PC-9 (cell line): ENCODE measurements around the gene RGL2. TPM values are rescaled to one million over a fixed set of nuclear protein-coding genes. Genes with fewer than 3 reads are reported as not detected.
A peak's percentile ranks its signal among the peaks of the same experiment; 100 is the strongest.

ENCODE experiments used
- BruUV-seq: library from RNA; stranded (reverse); fragments of 400-500 nt; replicated peaks from 2 replicates; lab custom pipeline; 2021; lab: Mats Ljungman, UMichigan
- CTCF ChIA-PET: fragments of 300-600 bp; sonication (Branson Sonifier 250); formaldehyde crosslinking; loops from one replicate; lab custom pipeline; 2022; ENCODE audit warnings: antibody characterized with exemption; lab: Charles Lee
- POLR2A ChIA-PET: fragments of 300-600 bp; sonication (Branson Sonifier 250); formaldehyde crosslinking; loops from one replicate; lab custom pipeline; 2022; ENCODE audit warnings: antibody characterized with exemption; ENCODE audit not compliant: unreplicated experiment; lab: Charles Lee
- DNase-seq, 2 experiments: peaks; one replicate each; pipeline versions ENCODE4 v3.0.0 to v3.0.0-alpha.2; 2015 to 2022; ENCODE audit warnings: mixed read lengths in 1 of 2
- H2AFZ ChIP-seq: fragments of 200-600 bp; sonication (generic); 2 replicates; pipeline ENCODE4 v1.8.1; 2017; ENCODE audit warnings: antibody characterized with exemption
- H3F3A ChIP-seq: fragments of 200-600 bp; sonication (generic); 2 replicates; pipeline ENCODE4 v1.8.1; 2017; ENCODE audit warnings: antibody characterized with exemption, mild to moderate bottlenecking, low read depth; ENCODE audit not compliant: insufficient read depth
- H3K27ac ChIP-seq: fragments of 200-600 bp; sonication (generic); 2 replicates; pipeline ENCODE4 v1.6.1; 2016; ENCODE audit warnings: mixed run types
- H3K27me3 ChIP-seq: fragments of 200-600 bp; sonication (generic); 2 replicates; pipeline ENCODE4 v1.6.1; 2016; ENCODE audit warnings: low read depth, mixed run types; ENCODE audit not compliant: insufficient read depth
- H3K36me3 ChIP-seq: fragments of 200-600 bp; sonication (generic); 2 replicates; pipeline ENCODE4 v1.6.1; 2016; ENCODE audit warnings: low read depth, mixed run types
- H3K4me1 ChIP-seq: fragments of 200-600 bp; sonication (generic); replicated peaks from 2 replicates; pipeline ENCODE4 v1.6.1; 2016; ENCODE audit warnings: mixed run types; ENCODE audit not compliant: insufficient read depth
- H3K4me2 ChIP-seq: fragments of 200-600 bp; sonication (generic); 2 replicates; pipeline ENCODE4 v1.6.1; 2017; ENCODE audit warnings: mixed run types
- H3K4me3 ChIP-seq: fragments of 200-600 bp; sonication (generic); 2 replicates; pipeline ENCODE4 v1.6.1; 2016; ENCODE audit warnings: mixed run types
- H3K79me2 ChIP-seq: fragments of 200-600 bp; sonication (generic); 2 replicates; pipeline ENCODE4 v1.6.1; 2017; ENCODE audit warnings: low read depth, mixed run types
- H3K9me2 ChIP-seq: fragments of 200-600 bp; sonication (generic); 2 replicates; pipeline ENCODE4 v1.8.1; 2017; ENCODE audit warnings: mild to moderate bottlenecking; ENCODE audit not compliant: insufficient read depth
- H3K9me3 ChIP-seq: fragments of 200-600 bp; sonication (generic); 2 replicates; pipeline ENCODE4 v1.8.1; 2016; ENCODE audit warnings: low read depth; ENCODE audit not compliant: insufficient read depth
- H4K20me1 ChIP-seq: fragments of 200-600 bp; sonication (generic); 2 replicates; pipeline ENCODE4 v1.8.1; 2017; ENCODE audit not compliant: insufficient read depth
- EZH2 ChIP-seq: fragments of 200-600 bp; sonication (generic); IDR thresholded peaks from 2 replicates; pipeline ENCODE4 v1.8.0; 2017; ENCODE audit warnings: antibody characterized with exemption, low read depth
- intact Hi-C: fragments of 100-400 bp; cut with micrococcal nuclease; formaldehyde crosslinking; loops from one replicate; pipeline ENCODE4 v1.10.0; 2022; ENCODE audit not compliant: unreplicated experiment
- total RNA-seq: library from RNA; stranded (reverse); gene quantifications from 2 replicates; pipeline ENCODE4 v1.2.3, GENCODE V29; 2021
- TF ChIP-seq, protein P1 (sequence below): fragments of 200-600 bp; sonication (generic); conservative IDR thresholded peaks from 2 replicates; pipeline ENCODE4 v1.6.1; 2017; ENCODE audit warnings: mixed run types, antibody characterized with exemption, mild to moderate bottlenecking, moderate library complexity

Gene RGL2
- total RNA-seq, 1 experiment from 2014 or later, result 102 TPM

DNA sequence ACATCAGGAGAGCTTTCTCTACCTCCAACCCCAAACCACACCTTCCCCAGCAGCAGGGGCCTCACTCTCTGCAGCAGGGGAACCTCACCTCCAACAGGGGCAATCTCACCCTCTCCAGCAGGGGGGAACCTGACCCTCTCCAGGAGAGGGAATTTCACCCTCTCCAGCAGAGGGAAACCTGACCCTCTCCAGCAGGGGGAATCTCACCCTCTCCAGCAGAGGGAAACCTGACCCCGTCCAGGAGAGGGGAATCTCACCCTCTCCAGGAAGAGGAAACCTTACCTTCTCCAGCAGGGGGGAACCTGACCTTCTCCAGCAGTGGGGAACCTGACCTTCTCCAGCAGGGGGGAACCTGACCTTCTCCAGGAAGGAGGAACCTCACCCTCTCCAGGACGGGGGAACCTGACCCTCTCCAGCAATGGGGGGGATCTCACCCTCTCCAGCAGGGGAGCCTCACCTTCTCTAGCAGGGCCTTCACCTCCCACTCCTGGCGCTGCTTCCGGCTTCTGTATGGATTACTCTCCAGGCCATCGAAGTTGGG, 18.7 kb downstream of the RGL2 start:
- Histone ChIP-seq H3K9me2 (no peaks in the 10 kb centered on the region), H3K27me3 (no peaks in the 10 kb centered on the region), H3K79me2 (peaks cover 10% of the 10 kb centered on the region), H3K9me3 (no peaks in the 10 kb centered on the region), H2AFZ (no peak overlapping the region), H3K4me3 (no peak overlapping the region), H3K27ac (no peak overlapping the region), H3F3A (peaks cover 68% of the 10 kb centered on the region), H3K4me1 (peaks cover 16% of the 10 kb centered on the region), H3K36me3 (peaks cover 16% of the 10 kb centered on the region), H3K4me2 (no peak overlapping the region), H4K20me1 (peaks cover 15% of the 10 kb centered on the region)
- no TSS peak for BruUV-seq
- TF ChIP-seq, protein P1, sequence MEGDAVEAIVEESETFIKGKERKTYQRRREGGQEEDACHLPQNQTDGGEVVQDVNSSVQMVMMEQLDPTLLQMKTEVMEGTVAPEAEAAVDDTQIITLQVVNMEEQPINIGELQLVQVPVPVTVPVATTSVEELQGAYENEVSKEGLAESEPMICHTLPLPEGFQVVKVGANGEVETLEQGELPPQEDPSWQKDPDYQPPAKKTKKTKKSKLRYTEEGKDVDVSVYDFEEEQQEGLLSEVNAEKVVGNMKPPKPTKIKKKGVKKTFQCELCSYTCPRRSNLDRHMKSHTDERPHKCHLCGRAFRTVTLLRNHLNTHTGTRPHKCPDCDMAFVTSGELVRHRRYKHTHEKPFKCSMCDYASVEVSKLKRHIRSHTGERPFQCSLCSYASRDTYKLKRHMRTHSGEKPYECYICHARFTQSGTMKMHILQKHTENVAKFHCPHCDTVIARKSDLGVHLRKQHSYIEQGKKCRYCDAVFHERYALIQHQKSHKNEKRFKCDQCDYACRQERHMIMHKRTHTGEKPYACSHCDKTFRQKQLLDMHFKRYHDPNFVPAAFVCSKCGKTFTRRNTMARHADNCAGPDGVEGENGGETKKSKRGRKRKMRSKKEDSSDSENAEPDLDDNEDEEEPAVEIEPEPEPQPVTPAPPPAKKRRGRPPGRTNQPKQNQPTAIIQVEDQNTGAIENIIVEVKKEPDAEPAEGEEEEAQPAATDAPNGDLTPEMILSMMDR, result peak; percentile 74
- no peak for TF ChIP-seq EZH2
- POLR2A ChIA-PET, result interaction anchor here (0.5 kb wide), 1 partner anchor 17 kb away, joined by 3 read pairs; no protein-coding TSS in a partner anchor
- CTCF ChIA-PET, result interaction anchor here (0.6 kb wide), 1 partner anchor 146 kb away, joined by 3 read pairs; no protein-coding TSS in a partner anchor
- intact Hi-C loops, result loop anchor here (1.0 to 10.0 kb wide), 4 partner anchors 65 to 295 kb away; partner anchors contain the start of genes HSD17B8, RING1, RXRB and SLC39A7
- DNase-seq, result peak; percentile 72 to 84

DNA sequence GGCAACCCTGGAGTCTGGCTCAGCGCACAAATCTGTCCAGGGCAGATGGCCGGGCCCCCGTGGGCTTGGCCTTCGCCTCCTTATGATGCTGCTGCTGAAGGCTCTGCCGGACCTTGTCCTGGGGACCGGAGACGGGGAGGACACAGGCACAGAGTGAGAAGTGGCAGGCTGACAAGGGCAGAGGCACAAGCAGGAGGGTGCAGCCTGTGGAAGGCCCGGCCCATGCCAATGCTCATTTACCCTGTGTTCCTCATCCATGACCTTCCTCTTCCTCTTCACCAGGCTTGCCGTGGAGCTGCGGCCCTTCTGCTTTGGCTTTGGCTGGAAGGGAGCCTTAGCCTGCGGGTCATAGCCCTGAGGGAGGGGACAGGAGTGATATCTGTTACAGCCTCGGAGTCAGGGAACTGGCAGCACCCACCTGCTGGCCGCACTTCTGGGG, 19.5 kb downstream of the RGL2 start:
- intact Hi-C loops, result loop anchor here (10.0 kb wide), 1 partner anchor 74 kb away; the partner anchor contains the start of genes HSD17B8, RING1, RXRB and SLC39A7

GRCh38 chr6:33278810-33279209, 19.9 kb downstream of the RGL2 start:
- ChIA-PET CTCF (no interaction called here), POLR2A (interaction anchor here (0.6 kb wide), 1 partner anchor 19 kb away, joined by 4 read pairs; no protein-coding TSS in a partner anchor)
- TF ChIP-seq, protein P1, result no peak
- no peak for TF ChIP-seq EZH2
- intact Hi-C loops, result loop anchor here (10.0 kb wide), 1 partner anchor 74 kb away; the partner anchor contains the start of genes HSD17B8, RING1, RXRB and SLC39A7
- Histone ChIP-seq H3K9me3 (no peaks in the 10 kb centered on the region), H3K4me3 (no peak overlapping the region), H2AFZ (no peak overlapping the region), H3K27ac (no peak overlapping the region), H4K20me1 (peaks cover 27% of the 10 kb centered on the region), H3K36me3 (peaks cover 28% of the 10 kb centered on the region), H3F3A (peaks cover 80% of the 10 kb centered on the region), H3K79me2 (peaks cover 22% of the 10 kb centered on the region), H3K27me3 (no peaks in the 10 kb centered on the region), H3K4me2 (no peak overlapping the region), H3K9me2 (no peaks in the 10 kb centered on the region), H3K4me1 (peaks cover 29% of the 10 kb centered on the region)
- BruUV-seq, result no TSS peak
- DNase-seq, result no peak

More for the DNA sequence above, 19.5 kb downstream of the RGL2 start:
- H3K4me3 ChIP-seq, result no peak overlapping the region
- H3K27ac ChIP-seq, result no peak overlapping the region
- H3K27me3 ChIP-seq, result no peaks in the 10 kb centered on the region
- CTCF ChIA-PET, result no interaction called here
- peaks cover 23% of the 10 kb centered on the region for H4K20me1 ChIP-seq
- peaks cover 23% of the 10 kb centered on the region for H3K36me3 ChIP-seq
- TF ChIP-seq, protein P1, result no peak
- TF ChIP-seq EZH2, result no peak
- H3K9me3 ChIP-seq, result no peaks in the 10 kb centered on the region
- H3K9me2 ChIP-seq, result no peaks in the 10 kb centered on the region
- POLR2A ChIA-PET, result no interaction called here
- H2AFZ ChIP-seq, result no peak overlapping the region
- DNase-seq, result no peak
- no peak overlapping the region for H3K4me2 ChIP-seq
- H3K4me1 ChIP-seq, result peaks cover 24% of the 10 kb centered on the region
- peaks cover 18% of the 10 kb centered on the region for H3K79me2 ChIP-seq
- no TSS peak for BruUV-seq
- peaks cover 76% of the 10 kb centered on the region for H3F3A ChIP-seq
